ENCODE measurements around the gene DNHD1.

DNA sequence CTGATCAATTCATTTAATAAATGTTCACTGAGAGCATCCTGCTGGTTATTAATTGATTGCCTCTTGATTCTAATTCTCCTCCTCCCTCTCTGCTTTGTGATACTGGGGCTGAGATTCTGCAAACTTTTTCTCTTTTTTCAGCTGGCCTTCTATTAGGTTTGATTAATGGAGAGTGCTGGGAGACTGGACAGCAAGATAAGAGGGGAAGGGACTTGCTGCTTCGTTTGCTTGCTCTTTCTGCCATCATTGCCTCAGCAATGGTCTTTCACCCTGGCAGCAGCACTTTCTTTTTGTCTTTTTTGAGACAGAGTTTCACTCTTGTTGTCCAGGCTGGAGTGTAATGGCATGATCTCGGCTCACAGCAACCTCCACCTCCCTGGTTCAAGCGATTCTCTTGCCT lies 7.1 kb downstream of the DNHD1 start:
- TF ChIP-seq EZH2phosphoT487 (IDR thresholded peaks at IDR 0.05; ENCODE audit: low read length), result no peak
- TF ChIP-seq, protein P1, sequence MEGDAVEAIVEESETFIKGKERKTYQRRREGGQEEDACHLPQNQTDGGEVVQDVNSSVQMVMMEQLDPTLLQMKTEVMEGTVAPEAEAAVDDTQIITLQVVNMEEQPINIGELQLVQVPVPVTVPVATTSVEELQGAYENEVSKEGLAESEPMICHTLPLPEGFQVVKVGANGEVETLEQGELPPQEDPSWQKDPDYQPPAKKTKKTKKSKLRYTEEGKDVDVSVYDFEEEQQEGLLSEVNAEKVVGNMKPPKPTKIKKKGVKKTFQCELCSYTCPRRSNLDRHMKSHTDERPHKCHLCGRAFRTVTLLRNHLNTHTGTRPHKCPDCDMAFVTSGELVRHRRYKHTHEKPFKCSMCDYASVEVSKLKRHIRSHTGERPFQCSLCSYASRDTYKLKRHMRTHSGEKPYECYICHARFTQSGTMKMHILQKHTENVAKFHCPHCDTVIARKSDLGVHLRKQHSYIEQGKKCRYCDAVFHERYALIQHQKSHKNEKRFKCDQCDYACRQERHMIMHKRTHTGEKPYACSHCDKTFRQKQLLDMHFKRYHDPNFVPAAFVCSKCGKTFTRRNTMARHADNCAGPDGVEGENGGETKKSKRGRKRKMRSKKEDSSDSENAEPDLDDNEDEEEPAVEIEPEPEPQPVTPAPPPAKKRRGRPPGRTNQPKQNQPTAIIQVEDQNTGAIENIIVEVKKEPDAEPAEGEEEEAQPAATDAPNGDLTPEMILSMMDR (IDR thresholded peaks at IDR 0.05; ENCODE audit: low read length), result no peak

Data from MM.1S (cell line).